ENCODE results near the gene HPS4.
"Not testable (repeated sequence)": the region's sequence is repeated elsewhere in the genome, so short reads cannot be mapped to it uniquely, and the experiment has no call there.

DNA sequence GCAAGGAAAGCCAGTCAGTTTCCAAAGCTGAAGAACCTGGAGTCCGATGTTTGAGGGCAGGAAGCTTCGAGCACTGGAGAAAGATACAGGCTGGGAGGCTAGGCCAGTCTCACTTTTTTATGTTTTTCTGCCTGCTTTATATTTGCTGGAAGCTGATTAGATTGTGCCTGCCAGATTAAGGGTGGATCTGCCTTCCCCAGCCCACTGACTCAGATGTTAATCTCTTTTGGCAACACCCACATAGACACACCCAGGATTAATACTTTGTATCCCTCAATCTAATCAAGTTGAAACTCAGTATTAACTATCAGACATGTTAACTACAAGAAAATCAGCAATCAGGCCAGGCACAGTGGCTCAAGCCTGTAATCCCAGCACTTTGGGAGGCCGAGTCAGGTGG is 44.8 kb downstream of the HPS4 start:
- TF ChIP-seq, protein P1, sequence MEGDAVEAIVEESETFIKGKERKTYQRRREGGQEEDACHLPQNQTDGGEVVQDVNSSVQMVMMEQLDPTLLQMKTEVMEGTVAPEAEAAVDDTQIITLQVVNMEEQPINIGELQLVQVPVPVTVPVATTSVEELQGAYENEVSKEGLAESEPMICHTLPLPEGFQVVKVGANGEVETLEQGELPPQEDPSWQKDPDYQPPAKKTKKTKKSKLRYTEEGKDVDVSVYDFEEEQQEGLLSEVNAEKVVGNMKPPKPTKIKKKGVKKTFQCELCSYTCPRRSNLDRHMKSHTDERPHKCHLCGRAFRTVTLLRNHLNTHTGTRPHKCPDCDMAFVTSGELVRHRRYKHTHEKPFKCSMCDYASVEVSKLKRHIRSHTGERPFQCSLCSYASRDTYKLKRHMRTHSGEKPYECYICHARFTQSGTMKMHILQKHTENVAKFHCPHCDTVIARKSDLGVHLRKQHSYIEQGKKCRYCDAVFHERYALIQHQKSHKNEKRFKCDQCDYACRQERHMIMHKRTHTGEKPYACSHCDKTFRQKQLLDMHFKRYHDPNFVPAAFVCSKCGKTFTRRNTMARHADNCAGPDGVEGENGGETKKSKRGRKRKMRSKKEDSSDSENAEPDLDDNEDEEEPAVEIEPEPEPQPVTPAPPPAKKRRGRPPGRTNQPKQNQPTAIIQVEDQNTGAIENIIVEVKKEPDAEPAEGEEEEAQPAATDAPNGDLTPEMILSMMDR (IDR thresholded peaks at IDR 0.05) = not testable (repeated sequence)
- TF ChIP-seq POLR2A (IDR thresholded peaks at IDR 0.05) = not testable (repeated sequence)

Measured in Peyer's patch (tissue), 4 donors.